B cell (primary cell): Measurements from ENCODE around the gene PLXDC1. TPM values are rescaled to one million over a fixed set of nuclear protein-coding genes. Genes with fewer than 3 reads are reported as not detected.

ENCODE experiments used
- ATAC-seq: fragments of 200-7000 bp; cut with Tn5 transposase; one replicate; pipeline ENCODE4 v1.10.0; 2021; ENCODE audit warnings: low read depth, mild to moderate bottlenecking, moderate number of reproducible peaks, moderate library complexity
- CTCF ChIA-PET: fragments of 350-600 bp; sonication (Branson Sonifier 250); formaldehyde crosslinking; loops from one replicate; lab custom pipeline; 2021; ENCODE audit warnings: antibody characterized with exemption, inconsistent platforms; lab: Charles Lee
- POLR2A ChIA-PET: fragments of 350-600 bp; sonication (Branson Sonifier 250); formaldehyde crosslinking; loops from one replicate; lab custom pipeline; 2021; ENCODE audit warnings: antibody characterized with exemption; lab: Charles Lee
- DNase-seq: peaks from one replicate; pipeline ENCODE4 v3.0.0; 2013
- H2AFZ ChIP-seq: 2 replicates; pipeline ENCODE4 v1.6.1; 2012; ENCODE audit warnings: mild to moderate bottlenecking, low read depth, low read length; ENCODE audit not compliant: insufficient read depth, poor library complexity, severe bottlenecking
- H3K27ac ChIP-seq, 2 donors: 1 replicate in 1 of 2; 2 replicates in 1 of 2; pipeline ENCODE4 v1.5.1; 2012 to 2013; ENCODE audit warnings: low read length in 2 of 2, mild to moderate bottlenecking in 2 of 2, moderate library complexity in 1 of 2
- H3K27me3 ChIP-seq, 4 experiments: fragments of 200-600 bp in 1 of 4; sonication (generic) in 1 of 4; replicated peaks in 1 of 4; 1 replicate in 2 of 4; 2 replicates in 2 of 4; pipeline versions ENCODE4 v1.6.1 to v1.7.0; 2013 to 2016; ENCODE audit warnings: low read length in 3 of 4, mild to moderate bottlenecking in 2 of 4, mixed read lengths in 1 of 4, moderate library complexity in 1 of 4; ENCODE audit not compliant: insufficient read depth in 4 of 4, control insufficient read depth in 3 of 4; ENCODE audit errors: control extremely low read depth in 1 of 4
- H3K36me3 ChIP-seq, 2 experiments: replicated peaks in 1 of 2; 1 replicate in 1 of 2; 2 replicates in 1 of 2; pipeline versions ENCODE4 v1.6.1 to v1.7.1; 2013; ENCODE audit warnings: low read length in 1 of 2; ENCODE audit not compliant: insufficient read depth in 2 of 2, control insufficient read depth in 1 of 2; ENCODE audit errors: control extremely low read depth in 1 of 2, extremely low read depth in 1 of 2
- H3K4me1 ChIP-seq, 2 donors: fragments of 200-600 bp in 1 of 2; sonication (generic) in 1 of 2; 1 replicate in 1 of 2; 2 replicates in 1 of 2; pipeline versions ENCODE4 v1.5.1 to v1.6.1; 2013 to 2017; ENCODE audit warnings: low read length in 2 of 2; ENCODE audit not compliant: control insufficient read depth in 2 of 2, insufficient read depth in 2 of 2
- H3K4me2 ChIP-seq: replicated peaks from 2 replicates; pipeline ENCODE3; 2012; ENCODE audit warnings: mild to moderate bottlenecking, low read depth, low read length; ENCODE audit not compliant: poor library complexity, severe bottlenecking
- H3K4me3 ChIP-seq, 5 experiments: fragments of 200-600 bp in 1 of 5; sonication (generic) in 1 of 5; 1 replicate in 3 of 5; 2 replicates in 2 of 5; pipeline versions ENCODE4 v1.5.1 to v1.7.0; 2011 to 2016; ENCODE audit warnings: low read length in 4 of 5, mild to moderate bottlenecking in 4 of 5, low read depth in 2 of 5, control low read depth in 1 of 5, moderate library complexity in 1 of 5; ENCODE audit not compliant: insufficient read depth in 1 of 5; ENCODE audit errors: control extremely low read depth in 1 of 5, extremely low read depth in 1 of 5
- H3K79me2 ChIP-seq: fragments of 200-600 bp; sonication (generic); one replicate; pipeline ENCODE4 v1.6.0; 2016; ENCODE audit warnings: low read length; ENCODE audit not compliant: control insufficient read depth, insufficient read depth
- H3K9ac ChIP-seq: fragments of 200-600 bp; sonication (generic); 2 replicates; pipeline ENCODE4 v1.6.1; 2017; ENCODE audit warnings: mild to moderate bottlenecking, low read length, moderate library complexity
- H3K9me3 ChIP-seq, 3 donors: one replicate each; pipeline versions ENCODE4 v1.6.1 to v1.7.1; 2013; ENCODE audit warnings: low read length in 2 of 3; ENCODE audit not compliant: control insufficient read depth in 2 of 3, insufficient read depth in 1 of 3; ENCODE audit errors: control extremely low read depth in 1 of 3
- H4K20me1 ChIP-seq: 2 replicates; pipeline ENCODE4 v1.6.0; 2012; ENCODE audit warnings: mild to moderate bottlenecking, low read length; ENCODE audit not compliant: insufficient read depth, control insufficient read depth, poor library complexity, severe bottlenecking
- H3K27ac Mint-ChIP-seq: one replicate; pipeline ENCODE4 v1.8.0; 2021; ENCODE audit warnings: mixed read lengths
- H3K27me3 Mint-ChIP-seq: one replicate; pipeline ENCODE4 v1.8.0; 2021; ENCODE audit warnings: mixed read lengths
- H3K4me1 Mint-ChIP-seq: one replicate; pipeline ENCODE4 v1.8.0; 2021; ENCODE audit warnings: mixed read lengths
- H3K4me3 Mint-ChIP-seq: one replicate; pipeline ENCODE4 v1.8.0; 2021; ENCODE audit warnings: mixed read lengths
- H3K9me3 Mint-ChIP-seq: one replicate; pipeline ENCODE4 v1.8.0; 2022; ENCODE audit warnings: mixed read lengths; ENCODE audit not compliant: insufficient read depth
- CTCF ChIP-seq: fragments of 200-600 bp; IDR thresholded peaks from one replicate; pipeline ENCODE4 v1.8.0; 2022; ENCODE audit warnings: antibody characterized with exemption, mild to moderate bottlenecking
- EZH2 ChIP-seq: IDR thresholded peaks from 2 replicates; pipeline ENCODE4 v1.6.1; 2012; ENCODE audit warnings: borderline replicate concordance, low read depth, mild to moderate bottlenecking, moderate library complexity, low read length; ENCODE audit not compliant: insufficient read depth, poor library complexity, severe bottlenecking
- WGBS: methylation state at CpG from one replicate; pipeline ENCODE4 v1.1.5; 2013; ENCODE audit warnings: missing lambda C conversion rate; ENCODE audit not compliant: insufficient coverage; 5-methylcytosine and 5-hydroxymethylcytosine counted together
- intact Hi-C: fragments of 100-400 bp; cut with micrococcal nuclease; formaldehyde crosslinking; loops from one replicate; pipeline ENCODE4 v1.10.0; 2022
- polyA plus RNA-seq: library from polyadenylated mRNA; depleted of rRNA; stranded (reverse); fragments of >200 nt; gene quantifications from 2 replicates; pipeline ENCODE4 v1.2.3, GENCODE V29; 2012
- total RNA-seq, 2 donors: library from RNA; stranded (reverse); fragments of 120-200 nt in 1 of 2; gene quantifications; 1 replicate in 1 of 2; 2 replicates in 1 of 2; pipeline versions ENCODE4 v1.2.3 to v1.2.4, GENCODE V29; 2013 to 2022

PLXDC1 gene
- total and polyA plus RNA-seq, 2 donors (not counting 1 experiment from before 2014, with no cell fraction given): 0.69 TPM; not detected in 1

GRCh38 chr17:39200070-39200879 lies 48.8 kb upstream of the PLXDC1 start, which contains the start of gene RPL19:
RPL19 (plus strand) TSS chr17:39200283; CDS start chr17:39200345, 62 bp downstream.
- TF ChIP-seq EZH2 (no peak), CTCF (no peak)

More at GRCh38 chr17:39200070-39200879, 48.8 kb upstream of the PLXDC1 start, which contains the start of gene RPL19:
- Mint-ChIP-seq H3K27me3 (no peaks in the 10 kb centered on the region), H3K9me3 (no peaks in the 10 kb centered on the region), H3K27ac (peak within 1 kb of the TSS; percentile 100), H3K4me1 (peaks cover 57% of the 10 kb centered on the region), H3K4me3 (peak within 1 kb of the TSS; percentile 89)
- Histone ChIP-seq H3K36me3 (peaks cover 4 to 41% of the 10 kb centered on the region in 2 experiments), H2AFZ (peak within 1 kb of the TSS; percentile 74), H3K27me3 (no peaks in the 10 kb centered on the region), H3K79me2 (peaks cover 20% of the 10 kb centered on the region), H3K4me3 (peak within 1 kb of the TSS; percentile 78 to 100 (median 95)), H3K27ac (peak within 1 kb of the TSS; percentile 89 to 99), H3K9ac (peak within 1 kb of the TSS; percentile 91), H4K20me1 (peaks cover 38% of the 10 kb centered on the region), H3K4me1 (peaks cover 37 to 61% of the 10 kb centered on the region in 2 donors), H3K4me2 (peak within 1 kb of the TSS; percentile 83), H3K9me3 (no peaks in the 10 kb centered on the region)
- WGBS: under 1% methylated on average over 40 of the region's 52 CpGs
- CTCF ChIA-PET: interaction anchor here (1.0 to 18.9 kb wide), 8 partner anchors 9 to 217 kb away, joined by 3 to 707 read pairs (median 11); no protein-coding TSS in a partner anchor
- intact Hi-C loops: loop anchor here (1.0 to 10.0 kb wide), 2 partner anchors 9 to 205 kb away; partner anchors contain the start of gene FBXL20
- ATAC-seq: peak; percentile 82
- POLR2A ChIA-PET: interaction anchor here (0.6 to 1.9 kb wide), 16 partner anchors 9 to 530 kb away, joined by 3 to 19 read pairs (median 5); partner anchors contain the start of genes CDK12, LASP1, MIEN1 and RPL23
- DNase-seq: peak; percentile 95
